Activated CD4-positive, alpha-beta T cell treated with anti-CD3 and anti-CD28 coated beads, Interleukin-2, amount 10 ng/mL, durations not matched to agents 24 days and 14 days (primary cell): ENCODE results near the gene NLGN1. TPM values are rescaled to one million over a fixed set of nuclear protein-coding genes. Genes with fewer than 3 reads are reported as not detected.
A peak's percentile ranks its signal among the peaks of the same experiment; 100 is the strongest.
"Not testable (repeated sequence)": the region's sequence is repeated elsewhere in the genome, so short reads cannot be mapped to it uniquely, and the experiment has no call there.

ENCODE experiments used
- DNase-seq: peaks from one replicate; pipeline ENCODE4 v3.0.0; 2022
- H3K27ac Mint-ChIP-seq: one replicate; pipeline ENCODE4 v1.8.0; 2022; ENCODE audit warnings: mild to moderate bottlenecking, mixed read lengths
- H3K27me3 Mint-ChIP-seq: one replicate; pipeline ENCODE4 v1.8.0; 2022; ENCODE audit warnings: mixed read lengths
- H3K36me3 Mint-ChIP-seq: one replicate; pipeline ENCODE4 v1.8.0; 2022; ENCODE audit warnings: low read depth, mild to moderate bottlenecking, mixed read lengths
- H3K4me1 Mint-ChIP-seq: one replicate; pipeline ENCODE4 v1.8.0; 2021; ENCODE audit warnings: mixed read lengths
- H3K4me3 Mint-ChIP-seq: one replicate; pipeline ENCODE4 v1.8.0; 2022; ENCODE audit warnings: mild to moderate bottlenecking, moderate library complexity, mixed read lengths
- H3K9me3 Mint-ChIP-seq: one replicate; pipeline ENCODE4 v1.8.0; 2021; ENCODE audit warnings: mixed read lengths
- intact Hi-C: fragments of 100-400 bp; cut with micrococcal nuclease; formaldehyde crosslinking; loops from one replicate; pipeline ENCODE4 v1.15.1; 2023
- total RNA-seq: library from RNA; stranded (reverse); gene quantifications from 2 replicates; pipeline ENCODE4 v1.2.3, GENCODE V29; 2022

NLGN1 gene
- not detected in 2 replicates for total RNA-seq

- Mint-ChIP-seq H3K27ac (peak within 1 kb of the TSS; percentile 25), H3K9me3 (peaks cover 4% of the 10 kb centered on the region), H3K36me3 (peaks cover 7% of the 10 kb centered on the region), H3K4me3 (peak within 1 kb of the TSS; percentile 83), H3K4me1 (peaks cover 23% of the 10 kb centered on the region), H3K27me3 (peaks cover 68% of the 10 kb centered on the region)
- DNase-seq, result no peak
- intact Hi-C loops, result loop anchor here (5.0 kb wide), 2 partner anchors 190 to 950 kb away; partner anchors contain the start of gene GHSR
Measured at GRCh38 chr3:173397161-173398110, at the start of gene NLGN1. TSS of gene NLGN1 (plus strand) at chr3:173397744.

- Mint-ChIP-seq H3K36me3 (no peaks in the 10 kb centered on the region), H3K4me1 (no peaks in the 10 kb centered on the region), H3K27ac (no peak overlapping the region), H3K27me3 (no peaks in the 10 kb centered on the region), H3K9me3 (peaks cover 3% of the 10 kb centered on the region), H3K4me3 (no peak overlapping the region)
- intact Hi-C loops, result no loop called here
- no peak for DNase-seq
Measured at GRCh38 chr3:173351886-173352285, 45.7 kb upstream of the NLGN1 start.

DNA sequence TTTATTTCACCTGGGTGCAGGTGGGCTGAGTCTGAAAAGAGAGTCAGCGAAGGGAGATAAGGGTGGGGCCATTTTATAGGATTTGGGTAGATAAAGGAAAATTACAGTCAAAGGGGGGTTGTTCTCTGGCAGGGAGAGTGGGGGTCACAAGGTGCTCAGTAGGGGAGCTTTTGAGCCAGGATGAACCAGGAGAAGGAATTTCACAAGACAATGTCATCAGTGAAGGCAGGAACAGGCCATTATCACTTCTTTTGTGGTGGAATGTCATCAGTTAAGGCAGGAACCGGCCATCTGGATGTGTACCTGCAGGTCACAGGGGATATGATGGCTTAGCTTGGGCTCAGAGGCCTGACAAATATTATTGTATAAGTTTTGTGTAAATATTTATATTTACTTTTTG is 44.4 kb upstream of the NLGN1 start:
- not testable (repeated sequence) for DNase-seq

DNA sequence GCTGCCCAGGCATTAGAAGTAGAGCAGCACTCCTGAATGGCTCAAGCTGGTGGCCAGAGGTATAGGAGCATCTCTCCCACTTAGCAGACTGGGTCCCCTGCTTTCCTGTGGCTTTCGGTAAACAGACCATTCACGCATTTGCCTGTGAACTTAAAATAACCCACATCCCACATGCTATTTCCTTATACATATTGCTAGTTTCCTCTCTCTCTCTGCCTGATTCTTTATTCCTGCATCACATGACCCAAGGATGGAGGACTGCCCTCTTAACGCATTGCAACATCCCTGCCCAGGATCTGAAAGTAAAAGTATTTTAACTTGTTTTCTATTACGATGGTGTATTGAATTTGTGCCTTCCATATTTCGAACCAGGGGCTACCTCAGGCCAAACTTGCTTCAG is 43.4 kb upstream of the NLGN1 start:
- Mint-ChIP-seq H3K27ac (no peak overlapping the region), H3K27me3 (no peaks in the 10 kb centered on the region), H3K4me1 (no peaks in the 10 kb centered on the region), H3K9me3 (no peaks in the 10 kb centered on the region), H3K36me3 (no peaks in the 10 kb centered on the region), H3K4me3 (no peak overlapping the region)
- intact Hi-C loops, result no loop called here
- DNase-seq, result no peak

More for the DNA sequence above, 44.4 kb upstream of the NLGN1 start:
- H3K4me3 Mint-ChIP-seq, intact Hi-C loops, H3K9me3 Mint-ChIP-seq, H3K27ac Mint-ChIP-seq, H3K27me3 Mint-ChIP-seq, H3K4me1 Mint-ChIP-seq, H3K36me3 Mint-ChIP-seq: not testable (repeated sequence)

DNA sequence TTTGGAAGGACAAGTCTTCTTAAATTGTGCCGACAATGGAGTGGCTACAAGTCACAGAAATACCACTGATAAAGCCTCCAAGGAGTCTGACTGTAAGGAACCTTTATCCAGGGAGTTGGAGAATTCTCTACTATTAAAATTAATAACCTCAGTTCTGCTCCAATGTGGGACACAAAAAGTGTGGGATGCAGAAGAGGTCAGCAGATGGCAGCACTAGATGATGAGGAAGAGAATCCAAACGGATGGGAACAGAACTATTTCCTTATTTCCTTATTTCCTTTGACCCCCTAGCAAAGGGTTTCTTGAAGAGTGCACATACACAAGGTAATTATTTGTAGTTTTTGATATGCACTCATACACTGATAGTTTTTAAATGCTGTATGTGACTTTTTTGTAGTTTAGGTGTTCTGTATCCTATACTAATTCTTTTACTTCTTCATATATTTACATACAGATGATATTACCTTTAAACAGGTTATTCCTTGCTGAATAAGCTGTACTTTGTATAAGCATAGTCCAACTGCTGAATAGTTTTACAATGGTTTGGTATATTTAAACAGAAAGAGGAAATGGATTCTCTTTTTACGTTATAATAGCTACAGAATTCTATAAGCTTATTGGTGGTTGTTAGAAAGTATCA is 25.6 kb upstream of the NLGN1 start:
- H3K27me3 Mint-ChIP-seq, result no peaks in the 10 kb centered on the region
- H3K27ac Mint-ChIP-seq, result no peak overlapping the region
- no peak for DNase-seq
- H3K4me1 Mint-ChIP-seq, result no peaks in the 10 kb centered on the region
- H3K4me3 Mint-ChIP-seq, result no peak overlapping the region
- intact Hi-C loops, result no loop called here
- no peaks in the 10 kb centered on the region for H3K36me3 Mint-ChIP-seq
- H3K9me3 Mint-ChIP-seq, result no peaks in the 10 kb centered on the region

GRCh38 chr3:173380681-173381080 is 16.9 kb upstream of the NLGN1 start:
- Mint-ChIP-seq H3K36me3 (no peaks in the 10 kb centered on the region), H3K9me3 (no peaks in the 10 kb centered on the region), H3K4me1 (no peaks in the 10 kb centered on the region), H3K4me3 (no peak overlapping the region), H3K27ac (no peak overlapping the region), H3K27me3 (no peaks in the 10 kb centered on the region)
- intact Hi-C loops, result no loop called here
- DNase-seq, result no peak

DNA sequence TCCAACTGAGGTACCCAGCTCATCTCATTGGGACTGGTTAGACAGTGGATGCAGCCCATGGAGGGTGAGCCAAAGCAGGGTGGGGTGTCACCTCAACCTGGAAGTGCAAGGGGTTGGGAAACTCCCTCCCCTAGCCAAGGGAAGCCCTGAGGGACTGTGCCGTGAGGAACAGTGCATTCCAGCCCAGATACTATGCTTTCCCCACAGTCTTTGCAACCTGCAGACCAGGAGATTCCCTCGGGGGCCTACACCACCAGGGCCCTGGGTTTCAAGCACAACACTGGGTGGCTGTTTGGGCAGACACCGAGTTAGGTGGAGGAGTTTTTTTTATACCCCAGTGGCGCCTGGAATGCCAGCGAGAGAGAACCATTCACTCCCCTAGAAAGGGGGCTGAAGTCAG is 15.6 kb upstream of the NLGN1 start:
- H3K27me3 Mint-ChIP-seq, result not testable (repeated sequence)

DNA sequence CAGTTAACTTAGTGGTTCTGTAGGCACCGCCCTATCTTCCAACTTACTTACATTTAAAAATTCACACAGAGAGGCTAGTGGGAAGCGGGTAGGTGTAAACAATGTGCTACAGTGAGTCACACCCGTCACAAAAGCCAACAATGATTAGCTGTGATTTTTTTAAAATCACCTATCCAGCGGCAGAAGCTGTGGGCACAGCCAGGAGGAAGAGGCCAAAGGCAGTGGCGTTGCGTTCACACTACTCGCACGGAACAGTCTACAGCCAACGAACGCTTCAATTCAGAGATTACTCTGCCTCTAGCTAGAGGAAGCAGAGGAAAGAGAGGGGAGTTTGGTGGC is 2.5 kb upstream of the NLGN1 start:
- Mint-ChIP-seq H3K27me3 (peaks cover 56% of the 10 kb centered on the region), H3K9me3 (peaks cover 4% of the 10 kb centered on the region), H3K36me3 (peaks cover 7% of the 10 kb centered on the region), H3K27ac (no peak overlapping the region), H3K4me3 (peak overlapping the region; percentile 83), H3K4me1 (peaks cover 23% of the 10 kb centered on the region)
- no peak for DNase-seq
- intact Hi-C loops, result loop anchor here (5.0 kb wide), 2 partner anchors 192 to 948 kb away; partner anchors contain the start of gene GHSR

More for the DNA sequence above, 15.6 kb upstream of the NLGN1 start:
- H3K27ac Mint-ChIP-seq, H3K9me3 Mint-ChIP-seq, H3K36me3 Mint-ChIP-seq, intact Hi-C loops, DNase-seq, H3K4me1 Mint-ChIP-seq, H3K4me3 Mint-ChIP-seq: not testable (repeated sequence)

- Mint-ChIP-seq H3K36me3 (peaks cover 7% of the 10 kb centered on the region), H3K27me3 (peaks cover 60% of the 10 kb centered on the region), H3K9me3 (peaks cover 4% of the 10 kb centered on the region), H3K27ac (no peak overlapping the region), H3K4me1 (peaks cover 23% of the 10 kb centered on the region), H3K4me3 (peak overlapping the region; percentile 83)
- intact Hi-C loops, result loop anchor here (5.0 kb wide), 2 partner anchors 192 to 948 kb away; partner anchors contain the start of gene GHSR
- DNase-seq, result peak; percentile 86
Measured at GRCh38 chr3:173395412-173396181, 1.9 kb upstream of the NLGN1 start.

GRCh38 chr3:173396191-173397041 is 1.1 kb upstream of the NLGN1 start:
- DNase-seq, result no peak
- peaks cover 66% of the 10 kb centered on the region for H3K27me3 Mint-ChIP-seq
- intact Hi-C loops, result loop anchor here (5.0 kb wide), 2 partner anchors 191 to 949 kb away; partner anchors contain the start of gene GHSR
- peak overlapping the region; percentile 83 for H3K4me3 Mint-ChIP-seq
- peaks cover 23% of the 10 kb centered on the region for H3K4me1 Mint-ChIP-seq
- H3K9me3 Mint-ChIP-seq, result peaks cover 4% of the 10 kb centered on the region
- H3K27ac Mint-ChIP-seq, result peak overlapping the region; percentile 25
- peaks cover 7% of the 10 kb centered on the region for H3K36me3 Mint-ChIP-seq

DNA sequence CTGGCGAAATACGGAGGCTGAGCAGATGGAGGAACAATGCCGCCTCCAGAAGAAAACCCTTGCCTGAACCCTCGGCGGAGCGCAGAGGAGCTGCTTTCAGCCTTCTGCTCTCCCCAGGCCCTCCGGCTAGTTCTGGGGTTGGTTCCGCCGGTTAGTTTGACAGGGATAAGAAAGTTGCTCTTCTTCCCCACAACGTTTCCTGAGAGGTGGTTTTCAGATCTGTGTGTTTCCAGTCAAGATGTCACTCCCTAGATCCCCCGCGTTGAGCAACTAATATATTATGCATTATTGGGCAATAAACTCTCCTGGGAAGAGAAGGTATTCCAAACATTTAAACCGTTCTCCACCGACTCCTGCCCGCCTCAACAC is 551 bp downstream of the NLGN1 start:
- Mint-ChIP-seq H3K4me1 (peaks cover 23% of the 10 kb centered on the region), H3K27ac (peak overlapping the region; percentile 15), H3K4me3 (peak overlapping the region; percentile 83), H3K36me3 (peaks cover 7% of the 10 kb centered on the region), H3K27me3 (peaks cover 68% of the 10 kb centered on the region), H3K9me3 (peaks cover 4% of the 10 kb centered on the region)
- DNase-seq, result no peak
- intact Hi-C loops, result loop anchor here (5.0 kb wide), 2 partner anchors 189 to 951 kb away; partner anchors contain the start of gene GHSR

DNA sequence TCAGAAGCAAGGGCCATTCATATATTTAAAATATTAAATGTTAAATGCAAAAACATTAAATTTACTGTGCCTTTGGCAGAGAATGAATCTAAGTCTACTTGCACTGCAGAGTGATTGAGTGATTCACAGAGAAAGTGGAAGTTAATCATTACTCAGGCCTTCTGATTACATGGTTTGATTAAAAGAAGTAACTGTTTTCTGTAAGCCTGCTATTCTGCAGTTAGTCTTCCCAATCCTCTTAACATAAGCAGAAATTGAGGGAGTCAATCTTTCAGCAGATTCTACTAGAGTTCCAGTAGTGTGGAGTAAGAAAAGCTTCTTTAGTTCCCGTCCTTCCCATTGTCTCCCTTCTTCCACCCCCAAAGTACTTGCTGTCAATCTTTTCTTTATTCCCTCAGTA is 1.5 kb downstream of the NLGN1 start:
- intact Hi-C loops, result loop anchor here (5.0 kb wide), 2 partner anchors 188 to 952 kb away; partner anchors contain the start of gene GHSR
- H3K4me3 Mint-ChIP-seq, result no peak overlapping the region
- no peak overlapping the region for H3K27ac Mint-ChIP-seq
- DNase-seq, result no peak
- H3K4me1 Mint-ChIP-seq, result peaks cover 23% of the 10 kb centered on the region
- peaks cover 62% of the 10 kb centered on the region for H3K27me3 Mint-ChIP-seq
- H3K9me3 Mint-ChIP-seq, result peaks cover 4% of the 10 kb centered on the region
- H3K36me3 Mint-ChIP-seq, result peaks cover 7% of the 10 kb centered on the region

GRCh38 chr3:173401369-173401768 is 3.8 kb downstream of the NLGN1 start:
- peaks cover 42% of the 10 kb centered on the region for H3K27me3 Mint-ChIP-seq
- H3K27ac Mint-ChIP-seq, result no peak overlapping the region
- intact Hi-C loops, result no loop called here
- H3K9me3 Mint-ChIP-seq, result peaks cover 4% of the 10 kb centered on the region
- no peak overlapping the region for H3K4me3 Mint-ChIP-seq
- H3K4me1 Mint-ChIP-seq, result peaks cover 8% of the 10 kb centered on the region
- DNase-seq, result no peak
- peaks cover 7% of the 10 kb centered on the region for H3K36me3 Mint-ChIP-seq
